GM12874 (cell line): ENCODE data around the gene SMLR1.

Experiments used
- CTCF ChIP-seq: IDR thresholded peaks from 2 replicates; pipeline ENCODE4 v1.5.1; 2011; ENCODE audit warnings: low read depth, mild to moderate bottlenecking, control low read depth, low read length, moderate library complexity; ENCODE audit not compliant: insufficient read depth

SMLR1 gene

GRCh38 chr6:130848945-130849344 is 21.7 kb downstream of the SMLR1 start:
- no peak for TF ChIP-seq CTCF

- TF ChIP-seq CTCF, result no peak
These were observed 22.4 kb downstream of the SMLR1 start for GRCh38 chr6:130849594-130849993.

GRCh38 chr6:130851026-130851425 is 23.8 kb downstream of the SMLR1 start:
- no peak for TF ChIP-seq CTCF

- no peak for TF ChIP-seq CTCF
These were observed 25.8 kb downstream of the SMLR1 start for GRCh38 chr6:130852844-130853554.

- TF ChIP-seq CTCF, result no peak
These were observed 26.5 kb downstream of the SMLR1 start for GRCh38 chr6:130853555-130854183.

- no peak for TF ChIP-seq CTCF
These were observed 30.8 kb downstream of the SMLR1 start for GRCh38 chr6:130858054-130858453.

- no peak for TF ChIP-seq CTCF
These were observed 31.4 kb downstream of the SMLR1 start for GRCh38 chr6:130858498-130859160.
